ENCODE data around the gene EZH2. TPM values are rescaled to one million over a fixed set of nuclear protein-coding genes. Genes with fewer than 3 reads are reported as not detected.

Gene EZH2
- total RNA-seq (13.1 TPM), polyA plus RNA-seq (ENCODE audit: insufficient read depth in 1 of 8, insufficient read length in 8 of 8, low replicate concordance in 1 of 8) (10 to 100 TPM; 19.7 to 30.2 (median 23.9) TPM)
- long read RNA-seq, donor 1, partial matches to known transcripts, result 0 of 1 reads
- long read RNA-seq, donor 1, other reads (novel, unspliced or antisense), result 0 of 1 reads
- long read RNA-seq, donor 2, result 0 reads
- long read RNA-seq, donor 3, partial matches to known transcripts, result 16 of 16 reads
- long read RNA-seq, donor 3, other reads (novel, unspliced or antisense), result 0 of 16 reads
- long read RNA-seq, donor 4, result 0 reads
- long read RNA-seq, donor 5, partial matches to known transcripts, result 15 of 20 reads
- long read RNA-seq, donor 5, other reads (novel, unspliced or antisense), result 0 of 20 reads
- long read RNA-seq, donor 6, partial matches to known transcripts, result 7 of 11 reads
- long read RNA-seq, donor 6, other reads (novel, unspliced or antisense), result 0 of 11 reads
- long read RNA-seq, donor 7, partial matches to known transcripts, result 8 of 13 reads
- long read RNA-seq, donor 7, other reads (novel, unspliced or antisense), result 0 of 13 reads
- long read RNA-seq, donor 8, partial matches to known transcripts, result 0 of 1 reads
- long read RNA-seq, donor 8, other reads (novel, unspliced or antisense), result 0 of 1 reads
- long read RNA-seq, donor 9, partial matches to known transcripts, result 5 of 8 reads
- long read RNA-seq, donor 9, other reads (novel, unspliced or antisense), result 0 of 8 reads
- long read RNA-seq, donor 10, partial matches to known transcripts, result 13 of 14 reads
- long read RNA-seq, donor 10, other reads (novel, unspliced or antisense), result 0 of 14 reads
- long read RNA-seq, donor 11, partial matches to known transcripts, result 5 of 6 reads
- long read RNA-seq, donor 11, other reads (novel, unspliced or antisense), result 0 of 6 reads

- DNase-seq, result no peak
- Histone ChIP-seq H3K36me3 (ENCODE audit: control insufficient read depth, insufficient read depth, low read length) (no peaks in the 10 kb centered on the region), H3K9me3 (replicated peaks; ENCODE audit: control insufficient read depth, low read depth, low read length) (no peaks in the 10 kb centered on the region), H3K27me3 (ENCODE audit: control insufficient read depth, insufficient read depth, low read length) (no peaks in the 10 kb centered on the region), H3K4me3 (ENCODE audit: low read length) (peak within 1 kb of the TSS; percentile 75), H3K27ac (ENCODE audit: low read length) (peak within 1 kb of the TSS; percentile 96), H3K4me1 (ENCODE audit: control insufficient read depth, insufficient read depth, low read length) (peaks cover 4% of the 10 kb centered on the region)
- under 1% methylated on average over 50 of the region's 50 CpGs for WGBS (ENCODE audit: insufficient coverage)
Observed at GRCh38 chr7:148884049-148884298, at the start of gene EZH2. TSS of gene EZH2 (minus strand) at chr7:148884291. CDS start at chr7:148847298, 36,993 bp downstream.

- WGBS (ENCODE audit: insufficient coverage), result 36% methylated on average over 4 of the region's 5 CpGs
- DNase-seq, result peak; percentile 90
- H3K27ac ChIP-seq (ENCODE audit: low read length), result peak overlapping the region; percentile 85
- no peak overlapping the region for H3K4me3 ChIP-seq (ENCODE audit: low read length)
- peaks cover 20% of the 10 kb centered on the region for H3K4me1 ChIP-seq (ENCODE audit: control insufficient read depth, insufficient read depth, low read length)
- H3K36me3 ChIP-seq (ENCODE audit: control insufficient read depth, insufficient read depth, low read length), result no peaks in the 10 kb centered on the region
- H3K9me3 ChIP-seq (replicated peaks; ENCODE audit: control insufficient read depth, low read depth, low read length), result no peaks in the 10 kb centered on the region
- no peaks in the 10 kb centered on the region for H3K27me3 ChIP-seq (ENCODE audit: control insufficient read depth, insufficient read depth, low read length)
Observed at GRCh38 chr7:148931470-148931869, 47.4 kb upstream of the EZH2 start.

- no peaks in the 10 kb centered on the region for H3K36me3 ChIP-seq (ENCODE audit: control insufficient read depth, insufficient read depth, low read length)
- H3K4me1 ChIP-seq (ENCODE audit: control insufficient read depth, insufficient read depth, low read length), result peaks cover 20% of the 10 kb centered on the region
- no peaks in the 10 kb centered on the region for H3K27me3 ChIP-seq (ENCODE audit: control insufficient read depth, insufficient read depth, low read length)
- no peak overlapping the region for H3K4me3 ChIP-seq (ENCODE audit: low read length)
- no peaks in the 10 kb centered on the region for H3K9me3 ChIP-seq (replicated peaks; ENCODE audit: control insufficient read depth, low read depth, low read length)
- WGBS (ENCODE audit: insufficient coverage), result 87% methylated on average over 6 of the region's 10 CpGs
- DNase-seq, result no peak
- H3K27ac ChIP-seq (ENCODE audit: low read length), result peak overlapping the region; percentile 64
Observed at GRCh38 chr7:148930335-148930734, 46.2 kb upstream of the EZH2 start.

- no peak overlapping the region for H3K27ac ChIP-seq (ENCODE audit: low read length)
- H3K4me1 ChIP-seq (ENCODE audit: control insufficient read depth, insufficient read depth, low read length), result peaks cover 20% of the 10 kb centered on the region
- DNase-seq, result no peak
Observed at GRCh38 chr7:148929176-148929575, 45.1 kb upstream of the EZH2 start.

GRCh38 chr7:148927123-148928045 is 43.3 kb upstream of the EZH2 start:
- Histone ChIP-seq H3K4me1 (ENCODE audit: control insufficient read depth, insufficient read depth, low read length) (peaks cover 20% of the 10 kb centered on the region), H3K36me3 (ENCODE audit: control insufficient read depth, insufficient read depth, low read length) (no peaks in the 10 kb centered on the region), H3K9me3 (replicated peaks; ENCODE audit: control insufficient read depth, low read depth, low read length) (no peaks in the 10 kb centered on the region), H3K27ac (ENCODE audit: low read length) (peak overlapping the region; percentile 62), H3K4me3 (ENCODE audit: low read length) (no peak overlapping the region), H3K27me3 (ENCODE audit: control insufficient read depth, insufficient read depth, low read length) (no peaks in the 10 kb centered on the region)
- WGBS (ENCODE audit: insufficient coverage), result 17% methylated on average over 2 of the region's 10 CpGs
- peak; percentile 93 for DNase-seq

More at GRCh38 chr7:148929176-148929575, 45.1 kb upstream of the EZH2 start:
- Histone ChIP-seq H3K36me3 (ENCODE audit: control insufficient read depth, insufficient read depth, low read length) (no peaks in the 10 kb centered on the region), H3K9me3 (replicated peaks; ENCODE audit: control insufficient read depth, low read depth, low read length) (no peaks in the 10 kb centered on the region), H3K4me3 (ENCODE audit: low read length) (no peak overlapping the region), H3K27me3 (ENCODE audit: control insufficient read depth, insufficient read depth, low read length) (no peaks in the 10 kb centered on the region)
- WGBS (ENCODE audit: insufficient coverage), result 87% methylated on average over 5 of the region's 6 CpGs

GRCh38 chr7:148925836-148926235 is 41.7 kb upstream of the EZH2 start:
- Histone ChIP-seq H3K9me3 (replicated peaks; ENCODE audit: control insufficient read depth, low read depth, low read length) (no peaks in the 10 kb centered on the region), H3K27me3 (ENCODE audit: control insufficient read depth, insufficient read depth, low read length) (no peaks in the 10 kb centered on the region), H3K27ac (ENCODE audit: low read length) (no peak overlapping the region), H3K4me3 (ENCODE audit: low read length) (no peak overlapping the region), H3K36me3 (ENCODE audit: control insufficient read depth, insufficient read depth, low read length) (no peaks in the 10 kb centered on the region), H3K4me1 (ENCODE audit: control insufficient read depth, insufficient read depth, low read length) (peaks cover 14% of the 10 kb centered on the region)
- no peak for DNase-seq
- 85% methylated on average over 4 of the region's 9 CpGs for WGBS (ENCODE audit: insufficient coverage)

GRCh38 chr7:148924011-148924410 is 39.9 kb upstream of the EZH2 start:
- no peak overlapping the region for H3K27ac ChIP-seq (ENCODE audit: low read length)
- no peaks in the 10 kb centered on the region for H3K36me3 ChIP-seq (ENCODE audit: control insufficient read depth, insufficient read depth, low read length)
- no peak for DNase-seq
- WGBS (ENCODE audit: insufficient coverage), result 58% methylated on average over 4 of the region's 5 CpGs
- no peaks in the 10 kb centered on the region for H3K9me3 ChIP-seq (replicated peaks; ENCODE audit: control insufficient read depth, low read depth, low read length)
- H3K4me3 ChIP-seq (ENCODE audit: low read length), result no peak overlapping the region
- H3K27me3 ChIP-seq (ENCODE audit: control insufficient read depth, insufficient read depth, low read length), result no peaks in the 10 kb centered on the region
- H3K4me1 ChIP-seq (ENCODE audit: control insufficient read depth, insufficient read depth, low read length), result peaks cover 11% of the 10 kb centered on the region

GRCh38 chr7:148921806-148922205 is 37.7 kb upstream of the EZH2 start:
- 65% methylated on average over 3 of the region's 6 CpGs for WGBS (ENCODE audit: insufficient coverage)
- no peaks in the 10 kb centered on the region for H3K27me3 ChIP-seq (ENCODE audit: control insufficient read depth, insufficient read depth, low read length)
- no peak overlapping the region for H3K27ac ChIP-seq (ENCODE audit: low read length)
- no peak overlapping the region for H3K4me3 ChIP-seq (ENCODE audit: low read length)
- no peaks in the 10 kb centered on the region for H3K36me3 ChIP-seq (ENCODE audit: control insufficient read depth, insufficient read depth, low read length)
- no peaks in the 10 kb centered on the region for H3K9me3 ChIP-seq (replicated peaks; ENCODE audit: control insufficient read depth, low read depth, low read length)
- no peaks in the 10 kb centered on the region for H3K4me1 ChIP-seq (ENCODE audit: control insufficient read depth, insufficient read depth, low read length)
- no peak for DNase-seq

- Histone ChIP-seq H3K36me3 (ENCODE audit: control insufficient read depth, insufficient read depth, low read length) (no peaks in the 10 kb centered on the region), H3K27ac (ENCODE audit: low read length) (no peak overlapping the region), H3K9me3 (replicated peaks; ENCODE audit: control insufficient read depth, low read depth, low read length) (no peaks in the 10 kb centered on the region), H3K4me1 (ENCODE audit: control insufficient read depth, insufficient read depth, low read length) (no peaks in the 10 kb centered on the region), H3K4me3 (ENCODE audit: low read length) (no peak overlapping the region), H3K27me3 (ENCODE audit: control insufficient read depth, insufficient read depth, low read length) (no peaks in the 10 kb centered on the region)
- no peak for DNase-seq
- no CpG with 5 or more reads among the region's 5 CpGs for WGBS (ENCODE audit: insufficient coverage)
Observed at GRCh38 chr7:148921189-148921588, 37.1 kb upstream of the EZH2 start.
